DOHH2 (cell line): ENCODE data around the gene MYO18A.
"Not testable (repeated sequence)": the region's sequence is repeated elsewhere in the genome, so short reads cannot be mapped to it uniquely, and the experiment has no call there.

Source experiments
- H3F3A ChIP-seq: fragments of 200-600 bp; sonication (generic), shearing (Covaris generic); 2 replicates; pipeline ENCODE4 v1.6.0; 2016; ENCODE audit warnings: antibody characterized with exemption, mild to moderate bottlenecking; ENCODE audit not compliant: control insufficient read depth, insufficient read depth
- H3K27ac ChIP-seq: fragments of 200-600 bp; sonication (generic); 2 replicates; pipeline ENCODE4 v1.5.1; 2014; ENCODE audit warnings: low read depth, mild to moderate bottlenecking, low read length, moderate library complexity
- H3K27me3 ChIP-seq: fragments of 200-600 bp; sonication (generic); 2 replicates; pipeline ENCODE4 v1.6.1; 2014; ENCODE audit warnings: mild to moderate bottlenecking, low read length, mixed read lengths; ENCODE audit not compliant: control insufficient read depth
- H3K36me3 ChIP-seq: fragments of 200-600 bp; sonication (generic); 2 replicates; pipeline ENCODE4 v1.6.1; 2014; ENCODE audit warnings: mild to moderate bottlenecking, low read length, moderate library complexity, mixed read lengths; ENCODE audit not compliant: control insufficient read depth
- H3K4me1 ChIP-seq: fragments of 200-600 bp; sonication (generic); 2 replicates; pipeline ENCODE4 v1.6.1; 2014; ENCODE audit warnings: mild to moderate bottlenecking, low read length, mixed read lengths; ENCODE audit not compliant: control insufficient read depth
- H3K4me2 ChIP-seq: fragments of 200-600 bp; sonication (generic); 2 replicates; pipeline ENCODE4 v1.6.0; 2014; ENCODE audit warnings: mild to moderate bottlenecking, low read length, moderate library complexity
- H3K4me3 ChIP-seq: fragments of 200-600 bp; sonication (generic); 2 replicates; pipeline ENCODE4 v1.5.1; 2014; ENCODE audit warnings: mild to moderate bottlenecking, low read length, mixed read lengths
- H3K79me2 ChIP-seq: fragments of 200-600 bp; sonication (generic); 2 replicates; pipeline ENCODE4 v1.6.1; 2014; ENCODE audit warnings: mild to moderate bottlenecking, low read length, mixed read lengths; ENCODE audit not compliant: control insufficient read depth
- H3K9me2 ChIP-seq: fragments of 200-600 bp; sonication (generic); replicated peaks from 2 replicates; pipeline ENCODE4 v1.6.1; 2014; ENCODE audit warnings: mild to moderate bottlenecking, low read length, mixed read lengths; ENCODE audit not compliant: control insufficient read depth
- H3K9me3 ChIP-seq: fragments of 200-600 bp; sonication (generic); 2 replicates; pipeline ENCODE4 v1.6.1; 2014; ENCODE audit warnings: antibody characterized with exemption, low read length, mixed read lengths; ENCODE audit not compliant: control insufficient read depth, insufficient read depth
- H4K20me1 ChIP-seq: fragments of 200-600 bp; sonication (generic); 2 replicates; pipeline ENCODE4 v1.6.0; 2014; ENCODE audit warnings: low read depth, mild to moderate bottlenecking, antibody characterized with exemption, low read length, moderate library complexity; ENCODE audit not compliant: control insufficient read depth, insufficient read depth
- EZH2phosphoT487 ChIP-seq: fragments of 200-600 bp; sonication (generic); IDR thresholded peaks from 2 replicates; pipeline ENCODE4 v1.6.1; 2017; ENCODE audit warnings: borderline replicate concordance, mild to moderate bottlenecking, antibody characterized with exemption, low read length, moderate library complexity, mixed read lengths
- TF ChIP-seq, protein P1 (sequence below): fragments of 200-600 bp; sonication (generic); IDR thresholded peaks from one replicate; pipeline ENCODE4 v1.5.1; 2014; ENCODE audit warnings: antibody characterized with exemption, mild to moderate bottlenecking, low read depth, low read length; ENCODE audit not compliant: poor library complexity, severe bottlenecking

Gene MYO18A

DNA sequence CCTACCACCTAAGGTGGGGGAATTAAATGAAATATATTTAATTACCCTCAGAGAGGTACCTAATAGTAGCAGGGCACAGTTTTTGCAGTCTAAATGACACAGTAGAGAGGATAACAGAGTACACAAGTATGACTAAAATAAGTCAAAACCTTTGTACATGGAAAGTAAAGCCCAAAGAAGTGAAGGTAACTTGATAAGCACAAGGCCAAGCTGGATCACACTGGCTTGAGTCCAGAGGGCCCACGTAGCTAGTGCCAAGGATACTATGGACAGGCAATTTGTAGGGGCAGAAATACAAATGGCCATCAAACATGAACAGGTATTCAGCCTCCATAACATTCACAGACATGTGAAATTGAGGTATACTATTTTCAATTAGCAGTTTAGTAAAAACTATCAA lies 7.6 kb downstream of the MYO18A start:
- H3K27me3 ChIP-seq = no peaks in the 10 kb centered on the region
- H3K79me2 ChIP-seq = peaks cover 9% of the 10 kb centered on the region
- H3K4me1 ChIP-seq = peaks cover 18% of the 10 kb centered on the region
- TF ChIP-seq EZH2phosphoT487 = no peak
- TF ChIP-seq, protein P1, sequence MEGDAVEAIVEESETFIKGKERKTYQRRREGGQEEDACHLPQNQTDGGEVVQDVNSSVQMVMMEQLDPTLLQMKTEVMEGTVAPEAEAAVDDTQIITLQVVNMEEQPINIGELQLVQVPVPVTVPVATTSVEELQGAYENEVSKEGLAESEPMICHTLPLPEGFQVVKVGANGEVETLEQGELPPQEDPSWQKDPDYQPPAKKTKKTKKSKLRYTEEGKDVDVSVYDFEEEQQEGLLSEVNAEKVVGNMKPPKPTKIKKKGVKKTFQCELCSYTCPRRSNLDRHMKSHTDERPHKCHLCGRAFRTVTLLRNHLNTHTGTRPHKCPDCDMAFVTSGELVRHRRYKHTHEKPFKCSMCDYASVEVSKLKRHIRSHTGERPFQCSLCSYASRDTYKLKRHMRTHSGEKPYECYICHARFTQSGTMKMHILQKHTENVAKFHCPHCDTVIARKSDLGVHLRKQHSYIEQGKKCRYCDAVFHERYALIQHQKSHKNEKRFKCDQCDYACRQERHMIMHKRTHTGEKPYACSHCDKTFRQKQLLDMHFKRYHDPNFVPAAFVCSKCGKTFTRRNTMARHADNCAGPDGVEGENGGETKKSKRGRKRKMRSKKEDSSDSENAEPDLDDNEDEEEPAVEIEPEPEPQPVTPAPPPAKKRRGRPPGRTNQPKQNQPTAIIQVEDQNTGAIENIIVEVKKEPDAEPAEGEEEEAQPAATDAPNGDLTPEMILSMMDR = no peak
- no peak overlapping the region for H3K4me3 ChIP-seq
- peaks cover 3% of the 10 kb centered on the region; the same call in 1 of the 2 replicates for H4K20me1 ChIP-seq
- no peaks in the 10 kb centered on the region for H3K36me3 ChIP-seq
- H3F3A ChIP-seq = no peaks in the 10 kb centered on the region
- H3K9me3 ChIP-seq = no peaks in the 10 kb centered on the region
- H3K27ac ChIP-seq = no peak overlapping the region
- H3K9me2 ChIP-seq = no peaks in the 10 kb centered on the region
- no peak overlapping the region for H3K4me2 ChIP-seq

DNA sequence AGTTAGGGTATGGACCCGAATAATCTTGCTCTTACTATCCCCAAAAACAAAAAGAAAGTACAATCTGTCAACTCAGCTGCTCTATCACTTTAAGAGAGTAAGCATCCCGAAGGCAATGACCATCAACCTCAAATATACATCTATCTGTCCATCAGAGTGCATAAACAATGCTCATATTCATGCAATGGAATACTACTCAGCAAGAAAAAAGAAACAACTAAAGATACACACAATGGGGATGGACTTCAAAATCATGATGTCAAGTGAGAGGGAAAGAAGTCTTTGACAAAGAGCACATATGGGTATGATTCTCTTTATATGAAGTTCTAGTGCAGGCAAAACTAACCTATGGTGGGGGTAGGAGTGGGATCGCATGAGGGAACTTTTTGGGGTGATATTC lies 9.5 kb downstream of the MYO18A start:
- H3K9me2 ChIP-seq = no peaks in the 10 kb centered on the region
- no peaks in the 10 kb centered on the region; the same call in 1 of the 2 replicates for H3K79me2 ChIP-seq
- no peaks in the 10 kb centered on the region for H3K27me3 ChIP-seq

DNA sequence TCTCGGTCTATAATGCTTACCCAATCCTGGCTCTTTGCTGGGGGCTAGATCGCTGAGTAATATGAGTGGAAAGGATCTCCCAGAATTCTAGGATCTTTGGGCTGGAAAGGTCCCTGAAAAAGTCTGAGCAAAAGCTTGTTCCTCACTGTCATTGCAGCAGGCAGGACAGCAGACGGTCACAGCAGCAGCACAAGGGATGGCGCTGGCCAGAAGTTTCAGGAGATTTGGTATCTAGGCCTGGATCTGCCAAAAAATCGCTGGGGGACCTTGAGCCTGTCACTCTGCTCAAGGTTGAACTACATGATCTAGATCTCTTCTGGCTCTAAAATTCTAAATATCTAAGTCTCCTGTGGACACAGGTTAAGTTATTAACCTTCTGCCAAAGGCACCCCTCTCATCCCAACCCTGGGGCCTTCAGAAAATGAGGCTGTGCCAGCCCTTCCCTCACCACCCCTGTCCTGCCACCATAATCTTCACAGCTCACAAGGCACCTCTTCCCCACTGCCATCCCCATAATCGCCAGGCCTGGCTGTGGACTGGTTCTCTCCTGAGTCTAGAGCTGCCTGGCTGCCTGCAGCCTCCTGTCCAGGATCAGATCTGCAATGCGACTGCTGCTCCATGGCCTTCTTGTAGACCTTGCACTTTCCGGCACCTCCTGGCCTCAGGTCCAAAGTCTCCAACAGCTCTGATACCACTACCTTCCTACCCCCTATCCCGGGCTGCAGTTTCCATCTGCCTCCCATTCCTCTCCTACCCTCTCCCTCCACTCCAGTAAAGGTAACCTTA lies 10.2 kb downstream of the MYO18A start:
- Histone ChIP-seq H4K20me1 (peaks cover 3% of the 10 kb centered on the region; the same call in 1 of the 2 replicates), H3K79me2 (no peaks in the 10 kb centered on the region), H3K27me3 (no peaks in the 10 kb centered on the region), H3K9me3 (no peaks in the 10 kb centered on the region), H3K4me2 (no peak overlapping the region), H3F3A (no peaks in the 10 kb centered on the region), H3K36me3 (peaks cover 10% of the 10 kb centered on the region; the same call in 1 of the 2 replicates), H3K4me1 (no peaks in the 10 kb centered on the region), H3K4me3 (no peak overlapping the region), H3K27ac (no peak overlapping the region), H3K9me2 (no peaks in the 10 kb centered on the region)
- TF ChIP-seq, protein P1 = no peak

More for the DNA sequence above, 9.5 kb downstream of the MYO18A start:
- Histone ChIP-seq H3K9me3 (no peaks in the 10 kb centered on the region), H3K27ac (no peak overlapping the region), H3K36me3 (peaks cover 10% of the 10 kb centered on the region; the same call in 1 of the 2 replicates), H3K4me1 (no peaks in the 10 kb centered on the region), H3K4me2 (no peak overlapping the region), H4K20me1 (peaks cover 3% of the 10 kb centered on the region; the same call in 1 of the 2 replicates), H3F3A (no peaks in the 10 kb centered on the region), H3K4me3 (no peak overlapping the region)
- TF ChIP-seq, protein P1 = no peak
- TF ChIP-seq EZH2phosphoT487 = no peak

DNA sequence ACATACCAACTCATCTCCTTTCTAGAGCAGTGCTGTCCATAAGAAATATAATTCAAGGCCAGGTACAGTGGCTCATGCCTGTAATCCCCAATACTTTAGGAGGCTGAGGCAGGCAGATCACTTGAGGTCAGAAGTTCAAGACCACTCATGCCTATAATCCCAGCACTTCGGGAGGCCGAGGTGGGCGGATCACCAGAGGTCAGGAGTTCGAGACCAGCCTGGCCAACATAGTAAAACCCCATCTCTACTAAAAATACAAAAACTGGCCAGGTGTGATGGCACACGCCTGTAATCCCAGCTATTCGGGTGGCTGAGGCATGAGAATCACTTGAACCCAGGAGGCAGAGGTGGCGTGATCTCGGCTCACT lies 11.5 kb downstream of the MYO18A start:
- not testable (repeated sequence) for H3K27ac ChIP-seq, H3K4me2 ChIP-seq, H3K4me3 ChIP-seq, H3K27me3 ChIP-seq, H3K9me2 ChIP-seq, H4K20me1 ChIP-seq, H3K4me1 ChIP-seq, H3K9me3 ChIP-seq, H3F3A ChIP-seq, H3K79me2 ChIP-seq
- peaks cover 10% of the 10 kb centered on the region; the same call in 1 of the 2 replicates for H3K36me3 ChIP-seq
